ENCODE results near the gene NSD2.

GRCh38 chr4:1851160-1851559, 20.0 kb upstream of the NSD2 start:
- TF ChIP-seq CTCF (IDR thresholded peaks at IDR 0.05) (no peak), EZH2 (IDR thresholded peaks at IDR 0.05) (no peak), EZH2phosphoT487 (IDR thresholded peaks at IDR 0.05) (no peak)
